ENCODE measurements around the gene BCL6.

GRCh38 chr3:187720337-187720670, 25.0 kb downstream of the BCL6 start:
- TF ChIP-seq POLR2AphosphoS5 (IDR thresholded peaks at IDR 0.05; ENCODE audit: low read depth, low read length) (no peak), POLR2A (IDR thresholded peaks at IDR 0.05; ENCODE audit: low read depth, low read length) (no peak)

Measured in GM12892 (cell line).